Fibroblast of lung (primary cell): ENCODE results near the gene C1orf122. TPM values are rescaled to one million over a fixed set of nuclear protein-coding genes. Genes with fewer than 3 reads are reported as not detected.

Experiments used
- DNase-seq, 2 donors: peaks; one replicate each; pipeline versions ENCODE4 v3.0.0 to v3.0.0-alpha.2; 2010; ENCODE audit warnings: low read depth in 2 of 2
- H2AFZ ChIP-seq: 2 replicates; pipeline ENCODE4 v1.5.1; 2012; ENCODE audit warnings: low read length, control low read depth, inconsistent platforms
- H3K27ac ChIP-seq: 2 replicates; pipeline ENCODE4 v1.5.1; 2011; ENCODE audit warnings: low read length, control low read depth; ENCODE audit not compliant: insufficient read depth
- H3K27me3 ChIP-seq: 2 replicates; pipeline ENCODE4 v1.5.1; 2011; ENCODE audit warnings: mild to moderate bottlenecking, low read length; ENCODE audit not compliant: control insufficient read depth, insufficient read depth
- H3K36me3 ChIP-seq: 2 replicates; pipeline ENCODE4 v1.5.1; 2011; ENCODE audit warnings: low read length; ENCODE audit not compliant: control insufficient read depth, insufficient read depth
- H3K4me1 ChIP-seq: 2 replicates; pipeline ENCODE4 v1.5.1; 2011; ENCODE audit warnings: low read length; ENCODE audit not compliant: control insufficient read depth, insufficient read depth; ENCODE audit errors: extremely low read depth
- H3K4me2 ChIP-seq: 2 replicates; pipeline ENCODE4 v1.5.1; 2011; ENCODE audit warnings: low read length, control low read depth; ENCODE audit not compliant: insufficient read depth; ENCODE audit errors: extremely low read depth
- H3K4me3 ChIP-seq, 4 experiments: fragments of 200-600 bp in 1 of 4; sonication (generic) in 1 of 4; replicated peaks in 1 of 4; 2 replicates each; pipeline ENCODE4 v1.5.1; 2011 to 2016; ENCODE audit warnings: low read length in 4 of 4, low read depth in 3 of 4, mild to moderate bottlenecking in 3 of 4, control low read depth in 2 of 4, inconsistent platforms in 1 of 4, mixed read lengths in 1 of 4; ENCODE audit not compliant: insufficient read depth in 1 of 4; ENCODE audit errors: control extremely low read depth in 1 of 4
- H3K79me2 ChIP-seq: 2 replicates; pipeline ENCODE4 v1.5.1; 2012; ENCODE audit warnings: mild to moderate bottlenecking, low read length, inconsistent platforms; ENCODE audit not compliant: control insufficient read depth, insufficient read depth
- H3K9ac ChIP-seq: 2 replicates; pipeline ENCODE4 v1.5.1; 2011; ENCODE audit warnings: mild to moderate bottlenecking, low read length, control low read depth; ENCODE audit not compliant: insufficient read depth
- H3K9me3 ChIP-seq: 2 replicates; pipeline ENCODE4 v1.5.1; 2012; ENCODE audit warnings: low read depth, low read length; ENCODE audit not compliant: control insufficient read depth, insufficient read depth
- H4K20me1 ChIP-seq: 2 replicates; pipeline ENCODE4 v1.5.1; 2011; ENCODE audit warnings: low read length; ENCODE audit not compliant: control insufficient read depth, insufficient read depth; ENCODE audit errors: extremely low read depth
- EZH2 ChIP-seq: IDR thresholded peaks from 2 replicates; pipeline ENCODE4 v1.5.1; 2012; ENCODE audit warnings: low read length, control low read depth, mild to moderate bottlenecking; ENCODE audit errors: missing control alignments
- polyA plus RNA-seq, 2 donors: library from polyadenylated mRNA; depleted of rRNA in 1 of 2; stranded (reverse) in 1 of 2; unstranded in 1 of 2; fragments of >200 nt; gene quantifications; 2 replicates each; pipeline ENCODE4 v1.2.1, GENCODE V29; 2011 to 2012; ENCODE audit warnings: missing spikeins in 1 of 2
- total RNA-seq: library from RNA; depleted of rRNA; stranded (reverse); fragments of >200 nt; gene quantifications from 2 replicates; pipeline ENCODE4 v1.2.1, GENCODE V29; 2014
- TF ChIP-seq, protein P1 (sequence below), 2 donors: IDR thresholded peaks in 1 of 2; conservative IDR thresholded peaks in 1 of 2; 1 replicate in 1 of 2; 2 replicates in 1 of 2; pipeline ENCODE4 v1.5.1; 2011 to 2012; ENCODE audit warnings: low read length in 2 of 2, control low read depth in 1 of 2, inconsistent platforms in 1 of 2, low read depth in 1 of 2, mild to moderate bottlenecking in 1 of 2

C1orf122 gene
- total and polyA plus RNA-seq, 2 donors (not counting 1 experiment from before 2014, with no cell fraction given), result 14.8 to 28.1 TPM

DNA sequence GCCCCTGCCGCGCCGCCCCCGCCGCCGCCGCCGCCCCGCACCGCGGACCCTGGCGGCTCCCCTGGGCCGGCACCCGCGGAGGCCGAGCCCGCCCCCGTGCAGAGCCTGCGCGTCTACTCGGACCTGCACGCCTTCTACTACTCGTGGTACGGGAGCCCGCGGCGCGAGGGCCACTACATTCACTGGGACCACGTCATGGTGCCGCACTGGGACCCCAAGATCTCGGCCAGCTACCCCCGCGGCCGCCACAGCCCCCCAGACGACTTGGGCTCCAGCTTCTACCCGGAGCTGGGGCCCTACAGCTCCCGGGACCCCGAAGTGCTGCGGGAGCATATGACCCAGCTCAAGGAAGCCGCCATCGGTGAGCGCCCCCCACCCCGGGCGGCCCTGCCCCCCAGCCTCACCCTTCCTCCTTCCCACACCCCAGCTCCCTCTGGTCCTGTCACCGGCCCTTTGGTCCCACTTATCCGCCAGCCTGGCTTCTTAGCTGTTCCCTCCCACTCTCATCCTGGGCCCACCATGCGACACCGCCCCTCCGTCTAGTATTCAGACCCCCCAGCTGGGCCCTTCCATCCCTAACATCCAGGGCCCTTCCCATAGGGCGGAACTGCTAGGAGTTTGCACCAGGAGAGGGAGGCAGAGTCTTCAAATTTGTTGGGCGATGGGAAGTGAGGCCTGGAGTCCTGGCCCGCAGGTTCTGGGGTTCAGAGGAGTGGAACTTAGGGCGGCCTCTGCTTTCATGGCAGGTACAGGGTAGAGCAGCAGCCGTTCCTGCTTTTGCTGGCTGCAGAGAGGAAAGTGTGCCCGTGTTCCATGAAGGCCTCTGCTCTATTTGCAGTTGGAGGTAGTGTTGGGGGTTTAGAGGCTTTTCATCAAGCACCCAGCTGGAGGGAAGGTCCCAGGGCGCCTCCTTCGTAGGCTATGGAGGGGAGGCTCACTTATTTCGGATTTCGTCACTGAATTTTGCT is 12.9 kb upstream of the C1orf122 start:
- Histone ChIP-seq H2AFZ (no peak overlapping the region), H3K36me3 (no peaks in the 10 kb centered on the region), H4K20me1 (no peaks in the 10 kb centered on the region), H3K27ac (no peak overlapping the region), H3K9me3 (no peaks in the 10 kb centered on the region), H3K27me3 (peaks cover 11% of the 10 kb centered on the region), H3K9ac (no peak overlapping the region), H3K79me2 (no peaks in the 10 kb centered on the region), H3K4me1 (no peaks in the 10 kb centered on the region), H3K4me2 (no peak overlapping the region), H3K4me3 (peak overlapping the region in 1 of 4 experiments; percentile 20)
- no peak for DNase-seq
- TF ChIP-seq, protein P1, sequence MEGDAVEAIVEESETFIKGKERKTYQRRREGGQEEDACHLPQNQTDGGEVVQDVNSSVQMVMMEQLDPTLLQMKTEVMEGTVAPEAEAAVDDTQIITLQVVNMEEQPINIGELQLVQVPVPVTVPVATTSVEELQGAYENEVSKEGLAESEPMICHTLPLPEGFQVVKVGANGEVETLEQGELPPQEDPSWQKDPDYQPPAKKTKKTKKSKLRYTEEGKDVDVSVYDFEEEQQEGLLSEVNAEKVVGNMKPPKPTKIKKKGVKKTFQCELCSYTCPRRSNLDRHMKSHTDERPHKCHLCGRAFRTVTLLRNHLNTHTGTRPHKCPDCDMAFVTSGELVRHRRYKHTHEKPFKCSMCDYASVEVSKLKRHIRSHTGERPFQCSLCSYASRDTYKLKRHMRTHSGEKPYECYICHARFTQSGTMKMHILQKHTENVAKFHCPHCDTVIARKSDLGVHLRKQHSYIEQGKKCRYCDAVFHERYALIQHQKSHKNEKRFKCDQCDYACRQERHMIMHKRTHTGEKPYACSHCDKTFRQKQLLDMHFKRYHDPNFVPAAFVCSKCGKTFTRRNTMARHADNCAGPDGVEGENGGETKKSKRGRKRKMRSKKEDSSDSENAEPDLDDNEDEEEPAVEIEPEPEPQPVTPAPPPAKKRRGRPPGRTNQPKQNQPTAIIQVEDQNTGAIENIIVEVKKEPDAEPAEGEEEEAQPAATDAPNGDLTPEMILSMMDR (conservative IDR thresholded peaks at IDR 0.05 in 1 of 2, IDR thresholded peaks at IDR 0.05 in 1 of 2; ENCODE audit: low read depth in 1 of 2, low read length in 2 of 2), result no peak
- TF ChIP-seq EZH2, result no peak

DNA sequence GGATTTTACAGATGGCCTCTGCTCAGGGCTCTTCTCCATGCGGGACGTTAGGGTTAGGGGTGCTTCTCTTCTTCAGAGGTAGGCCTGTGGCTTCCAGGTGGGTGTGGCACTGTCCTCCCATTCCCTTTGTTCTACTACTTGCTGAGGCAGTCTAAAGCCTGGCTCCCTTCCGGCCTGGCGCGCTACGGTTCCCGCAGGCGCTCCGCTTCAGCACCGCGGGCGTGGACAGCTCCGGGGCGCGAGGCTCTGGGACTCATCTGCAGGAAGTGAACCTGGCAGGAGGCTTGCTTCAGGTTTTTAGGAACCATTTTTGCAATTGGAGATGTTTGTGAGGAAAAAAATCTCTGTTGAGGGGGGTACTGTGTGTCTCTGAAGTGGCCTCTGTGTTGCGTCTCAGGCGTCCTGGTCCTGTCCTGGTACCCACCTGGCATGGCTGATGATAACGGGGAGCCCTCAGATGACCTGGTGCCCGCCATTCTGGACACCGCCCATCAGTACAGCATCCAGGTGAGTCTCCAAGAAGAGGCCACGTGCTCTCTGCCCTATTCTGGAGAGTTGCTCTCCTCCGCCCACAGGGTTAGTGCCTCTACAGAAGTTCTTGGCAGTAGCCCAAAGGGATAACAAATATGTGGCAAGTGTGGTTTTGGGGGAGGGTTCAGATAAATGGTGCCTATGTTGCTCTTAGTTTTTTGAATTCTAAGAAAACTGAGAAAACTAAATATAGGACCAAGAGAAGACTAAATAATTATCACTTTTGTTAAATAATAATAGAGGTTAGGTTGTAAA is 12.1 kb upstream of the C1orf122 start:
- peak; percentile 44 to 48 for DNase-seq
- Histone ChIP-seq H3K4me2 (no peak overlapping the region), H3K27me3 (peaks cover 11% of the 10 kb centered on the region), H3K9ac (no peak overlapping the region), H2AFZ (no peak overlapping the region), H4K20me1 (no peaks in the 10 kb centered on the region), H3K36me3 (no peaks in the 10 kb centered on the region), H3K79me2 (no peaks in the 10 kb centered on the region), H3K4me3 (no peak overlapping the region), H3K9me3 (no peaks in the 10 kb centered on the region), H3K27ac (no peak overlapping the region), H3K4me1 (no peaks in the 10 kb centered on the region)
- TF ChIP-seq, protein P1 (conservative IDR thresholded peaks at IDR 0.05 in 1 of 2, IDR thresholded peaks at IDR 0.05 in 1 of 2; ENCODE audit: low read depth in 1 of 2, low read length in 2 of 2), result no peak
- no peak for TF ChIP-seq EZH2

DNA sequence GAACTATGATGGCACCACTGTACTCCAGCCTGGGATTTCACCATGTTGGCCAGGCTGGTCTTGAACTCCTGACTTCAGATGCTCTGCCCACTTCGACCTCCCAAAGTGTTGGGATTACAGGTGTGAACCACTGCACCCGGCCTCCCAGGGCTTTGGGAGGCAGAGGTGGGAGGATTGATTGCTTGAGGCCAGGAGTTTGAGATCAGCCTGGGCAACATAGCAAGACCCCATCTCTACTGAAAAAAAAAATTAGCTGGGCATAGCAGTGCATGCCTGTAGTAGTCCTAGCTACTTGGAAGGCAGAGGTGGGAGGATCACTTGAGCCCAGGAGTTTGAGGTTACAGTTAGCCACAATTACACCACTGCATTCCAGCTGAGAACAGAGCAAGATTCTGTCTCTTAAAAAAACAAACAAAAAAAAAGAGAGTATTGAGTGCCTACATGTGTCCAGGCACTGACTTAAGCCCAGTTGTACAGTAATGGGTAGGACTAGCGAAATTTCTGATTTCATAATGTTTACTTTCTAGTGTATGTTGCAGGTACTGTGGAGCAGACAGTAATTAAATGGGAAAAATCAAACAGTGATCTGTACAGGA is 9.7 kb upstream of the C1orf122 start:
- no peak overlapping the region for H3K4me3 ChIP-seq
- H3K27ac ChIP-seq, result no peak overlapping the region
- no peaks in the 10 kb centered on the region for H4K20me1 ChIP-seq
- no peak overlapping the region for H3K4me2 ChIP-seq
- DNase-seq, result peak; percentile 38 to 77
- no peaks in the 10 kb centered on the region for H3K36me3 ChIP-seq
- H3K9ac ChIP-seq, result no peak overlapping the region
- no peaks in the 10 kb centered on the region for H3K4me1 ChIP-seq
- no peaks in the 10 kb centered on the region for H3K9me3 ChIP-seq
- TF ChIP-seq, protein P1 (conservative IDR thresholded peaks at IDR 0.05 in 1 of 2, IDR thresholded peaks at IDR 0.05 in 1 of 2; ENCODE audit: low read depth in 1 of 2, low read length in 2 of 2), result no peak
- no peak for TF ChIP-seq EZH2
- no peak overlapping the region for H2AFZ ChIP-seq
- peaks cover 9% of the 10 kb centered on the region for H3K27me3 ChIP-seq
- no peaks in the 10 kb centered on the region for H3K79me2 ChIP-seq
